Liver (tissue), 9 donors: ENCODE results near the gene UVSSA. TPM values are rescaled to one million over a fixed set of nuclear protein-coding genes. Genes with fewer than 3 reads are reported as not detected.

ENCODE experiments used
- DNase-seq: peaks from one replicate; pipeline ENCODE4 v3.0.0-alpha.2; 2017; ENCODE audit warnings: low spot score
- H3K27ac ChIP-seq, 2 donors: one replicate each; pipeline ENCODE4 v1.7.0; 2013; ENCODE audit warnings: inconsistent platforms in 2 of 2, low read length in 2 of 2, control low read depth in 1 of 2, low read depth in 1 of 2, mild to moderate bottlenecking in 1 of 2
- H3K27me3 ChIP-seq, 4 donors: one replicate each; pipeline versions ENCODE4 v1.6.1 to v1.7.0; 2013; ENCODE audit warnings: low read length in 3 of 4, inconsistent platforms in 1 of 4, mild to moderate bottlenecking in 1 of 4, moderate library complexity in 1 of 4; ENCODE audit not compliant: control insufficient read depth in 4 of 4, insufficient read depth in 4 of 4
- H3K36me3 ChIP-seq, 4 donors: one replicate each; pipeline versions ENCODE4 v1.6.1 to v1.7.0; 2013; ENCODE audit warnings: low read length in 3 of 4, mild to moderate bottlenecking in 3 of 4, low read depth in 1 of 4, moderate library complexity in 1 of 4; ENCODE audit not compliant: control insufficient read depth in 4 of 4, insufficient read depth in 3 of 4
- H3K4me1 ChIP-seq, 4 donors: one replicate each; pipeline versions ENCODE4 v1.6.1 to v1.7.0; 2013; ENCODE audit warnings: low read length in 3 of 4, mild to moderate bottlenecking in 3 of 4, moderate library complexity in 1 of 4; ENCODE audit not compliant: control insufficient read depth in 4 of 4, insufficient read depth in 4 of 4
- H3K4me3 ChIP-seq, 3 donors: one replicate each; pipeline versions ENCODE4 v1.6.1 to v1.7.0; 2013; ENCODE audit warnings: low read length in 3 of 3, control low read depth in 1 of 3, low read depth in 1 of 3, mild to moderate bottlenecking in 1 of 3
- H3K9ac ChIP-seq, 2 donors: one replicate each; pipeline ENCODE4 v1.7.0; 2013; ENCODE audit warnings: low read length in 2 of 2, mild to moderate bottlenecking in 2 of 2, moderate library complexity in 2 of 2, control low read depth in 1 of 2, low read depth in 1 of 2
- H3K9me3 ChIP-seq, 4 donors: one replicate each; pipeline versions ENCODE4 v1.6.1 to v1.7.0; 2013; ENCODE audit warnings: low read length in 3 of 4; ENCODE audit not compliant: control insufficient read depth in 4 of 4
- EGR1 ChIP-seq, 2 donors: IDR thresholded peaks; 2 replicates each; pipeline ENCODE4 v1.6.1; 2016 to 2018; ENCODE audit warnings: antibody characterized with exemption in 2 of 2, low read depth in 2 of 2
- FOXA1 ChIP-seq: IDR thresholded peaks from 2 replicates; pipeline ENCODE4 v1.6.1; 2016; ENCODE audit warnings: antibody characterized with exemption
- FOXA2 ChIP-seq: IDR thresholded peaks from 2 replicates; pipeline ENCODE4 v1.6.1; 2016; ENCODE audit warnings: antibody characterized with exemption
- GABPA ChIP-seq, 2 donors: IDR thresholded peaks in 1 of 2; conservative IDR thresholded peaks in 1 of 2; 2 replicates each; pipeline ENCODE4 v1.6.1; 2016; ENCODE audit warnings: antibody characterized with exemption in 2 of 2, mild to moderate bottlenecking in 1 of 2, moderate library complexity in 1 of 2
- HNF4A ChIP-seq, 2 donors: conservative IDR thresholded peaks; 2 replicates each; pipeline ENCODE4 v1.6.1; 2016; ENCODE audit warnings: antibody characterized with exemption in 2 of 2, mild to moderate bottlenecking in 2 of 2
- HNF4G ChIP-seq: IDR thresholded peaks from 2 replicates; pipeline ENCODE4 v1.6.1; 2016; ENCODE audit warnings: antibody characterized with exemption
- JUND ChIP-seq, 2 donors: IDR thresholded peaks; 2 replicates each; pipeline ENCODE4 v1.6.1; 2016; ENCODE audit warnings: antibody characterized with exemption in 2 of 2
- NR2F2 ChIP-seq: IDR thresholded peaks from 2 replicates; pipeline ENCODE4 v1.6.1; 2016; ENCODE audit warnings: antibody characterized with exemption
- RAD21 ChIP-seq, 2 donors: IDR thresholded peaks; 2 replicates each; pipeline ENCODE4 v1.6.1; 2016; ENCODE audit warnings: antibody characterized with exemption in 2 of 2, mild to moderate bottlenecking in 2 of 2
- SP1 ChIP-seq: IDR thresholded peaks from 2 replicates; pipeline ENCODE4 v1.6.1; 2018; ENCODE audit warnings: antibody characterized with exemption, mild to moderate bottlenecking
- TAF1 ChIP-seq: conservative IDR thresholded peaks from 2 replicates; pipeline ENCODE4 v1.6.1; 2016; ENCODE audit warnings: antibody characterized with exemption, mild to moderate bottlenecking
- YY1 ChIP-seq: IDR thresholded peaks from 2 replicates; pipeline ENCODE4 v1.6.1; 2016; ENCODE audit warnings: antibody characterized with exemption, mild to moderate bottlenecking
- WGBS: extraction: QIAGEN DNeasy Blood & Tissue Kit; methylation state at CpG from one replicate; pipeline ENCODE4 v1.1.7; 2013; 5-methylcytosine and 5-hydroxymethylcytosine counted together
- polyA plus RNA-seq, 2 donors: library from polyadenylated mRNA; stranded (reverse) in 1 of 2; unstranded in 1 of 2; fragments of 200-250 nt in 1 of 2; fragments of >200 nt in 1 of 2; fragmentation: Nextera tagmentation in 1 of 2; extraction: Ambion mirVana in 1 of 2; gene quantifications; one replicate each; pipeline versions ENCODE4 v1.2.1 to v1.2.3, GENCODE V29; 2013 to 2015
- total RNA-seq, 2 donors: library from RNA; depleted of rRNA; stranded (reverse); fragments of >200 nt; gene quantifications; one replicate each; pipeline ENCODE4 v1.2.3, GENCODE V29; 2014
- TF ChIP-seq, protein P1 (sequence below): fragments of 150-350 bp; IDR thresholded peaks from 2 replicates; pipeline ENCODE4 v1.5.1; 2017; ENCODE audit warnings: improper control_type of control experiment, low read depth, low read length; ENCODE audit not compliant: missing input control
- TF ChIP-seq, protein P2 (sequence below): IDR thresholded peaks from 2 replicates; pipeline ENCODE4 v1.6.1; 2016; ENCODE audit warnings: antibody characterized with exemption
- TF ChIP-seq, protein P3 (sequence below): IDR thresholded peaks from 2 replicates; pipeline ENCODE4 v1.6.1; 2016; ENCODE audit warnings: antibody characterized with exemption
- TF ChIP-seq, protein P4 (sequence below): IDR thresholded peaks from 2 replicates; pipeline ENCODE4 v1.6.1; 2016; ENCODE audit warnings: antibody characterized with exemption, mild to moderate bottlenecking
- TF ChIP-seq, protein P5 (sequence below): IDR thresholded peaks from 2 replicates; pipeline ENCODE4 v1.6.1; 2016; ENCODE audit warnings: antibody characterized with exemption
- donor health status: healthy.
- donor health status: healthy.
- donor health status: healthy.
- donor health status: healthy.
- donor health status: healthy.

UVSSA gene
- total and polyA plus RNA-seq, 4 donors, result 2.2 to 18.3 (median 3.6) TPM

DNA sequence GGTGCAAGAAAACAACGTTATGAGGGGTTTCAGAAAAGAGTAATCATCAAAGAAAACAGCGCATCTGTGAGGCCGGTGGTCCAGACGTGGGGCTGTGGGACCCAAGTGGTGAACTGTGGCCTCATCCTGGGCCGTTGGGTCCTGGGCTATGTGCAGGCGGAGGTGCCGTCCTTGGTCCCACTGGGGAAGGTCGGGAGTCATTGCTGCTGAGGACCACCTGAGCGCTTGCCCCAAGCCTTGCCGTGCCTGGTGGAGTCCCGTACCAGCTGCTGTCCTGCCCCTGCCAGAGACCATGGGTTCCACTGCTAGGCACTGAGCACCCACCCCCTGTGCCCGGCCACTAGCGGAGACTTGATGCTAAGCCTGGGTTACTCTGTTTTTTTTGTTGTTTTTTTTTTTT is 25.5 kb upstream of the UVSSA start:
- no peak for TF ChIP-seq HNF4G
- no peak for TF ChIP-seq YY1
- TF ChIP-seq GABPA (IDR thresholded peaks at IDR 0.05 in 1 of 2, conservative IDR thresholded peaks at IDR 0.05 in 1 of 2), result no peak
- TF ChIP-seq, protein P1, sequence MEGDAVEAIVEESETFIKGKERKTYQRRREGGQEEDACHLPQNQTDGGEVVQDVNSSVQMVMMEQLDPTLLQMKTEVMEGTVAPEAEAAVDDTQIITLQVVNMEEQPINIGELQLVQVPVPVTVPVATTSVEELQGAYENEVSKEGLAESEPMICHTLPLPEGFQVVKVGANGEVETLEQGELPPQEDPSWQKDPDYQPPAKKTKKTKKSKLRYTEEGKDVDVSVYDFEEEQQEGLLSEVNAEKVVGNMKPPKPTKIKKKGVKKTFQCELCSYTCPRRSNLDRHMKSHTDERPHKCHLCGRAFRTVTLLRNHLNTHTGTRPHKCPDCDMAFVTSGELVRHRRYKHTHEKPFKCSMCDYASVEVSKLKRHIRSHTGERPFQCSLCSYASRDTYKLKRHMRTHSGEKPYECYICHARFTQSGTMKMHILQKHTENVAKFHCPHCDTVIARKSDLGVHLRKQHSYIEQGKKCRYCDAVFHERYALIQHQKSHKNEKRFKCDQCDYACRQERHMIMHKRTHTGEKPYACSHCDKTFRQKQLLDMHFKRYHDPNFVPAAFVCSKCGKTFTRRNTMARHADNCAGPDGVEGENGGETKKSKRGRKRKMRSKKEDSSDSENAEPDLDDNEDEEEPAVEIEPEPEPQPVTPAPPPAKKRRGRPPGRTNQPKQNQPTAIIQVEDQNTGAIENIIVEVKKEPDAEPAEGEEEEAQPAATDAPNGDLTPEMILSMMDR, result no peak
- TF ChIP-seq HNF4A (conservative IDR thresholded peaks at IDR 0.05), result no peak
- TF ChIP-seq JUND (IDR thresholded peaks at IDR 0.05), result no peak
- no peak for TF ChIP-seq FOXA1
- no peak for TF ChIP-seq NR2F2
- TF ChIP-seq EGR1 (IDR thresholded peaks at IDR 0.05; ENCODE audit: low read depth in 2 of 2), result no peak
- TF ChIP-seq, protein P2, sequence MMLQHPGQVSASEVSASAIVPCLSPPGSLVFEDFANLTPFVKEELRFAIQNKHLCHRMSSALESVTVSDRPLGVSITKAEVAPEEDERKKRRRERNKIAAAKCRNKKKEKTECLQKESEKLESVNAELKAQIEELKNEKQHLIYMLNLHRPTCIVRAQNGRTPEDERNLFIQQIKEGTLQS, result no peak
- TF ChIP-seq SP1, result no peak
- TF ChIP-seq, protein P3, sequence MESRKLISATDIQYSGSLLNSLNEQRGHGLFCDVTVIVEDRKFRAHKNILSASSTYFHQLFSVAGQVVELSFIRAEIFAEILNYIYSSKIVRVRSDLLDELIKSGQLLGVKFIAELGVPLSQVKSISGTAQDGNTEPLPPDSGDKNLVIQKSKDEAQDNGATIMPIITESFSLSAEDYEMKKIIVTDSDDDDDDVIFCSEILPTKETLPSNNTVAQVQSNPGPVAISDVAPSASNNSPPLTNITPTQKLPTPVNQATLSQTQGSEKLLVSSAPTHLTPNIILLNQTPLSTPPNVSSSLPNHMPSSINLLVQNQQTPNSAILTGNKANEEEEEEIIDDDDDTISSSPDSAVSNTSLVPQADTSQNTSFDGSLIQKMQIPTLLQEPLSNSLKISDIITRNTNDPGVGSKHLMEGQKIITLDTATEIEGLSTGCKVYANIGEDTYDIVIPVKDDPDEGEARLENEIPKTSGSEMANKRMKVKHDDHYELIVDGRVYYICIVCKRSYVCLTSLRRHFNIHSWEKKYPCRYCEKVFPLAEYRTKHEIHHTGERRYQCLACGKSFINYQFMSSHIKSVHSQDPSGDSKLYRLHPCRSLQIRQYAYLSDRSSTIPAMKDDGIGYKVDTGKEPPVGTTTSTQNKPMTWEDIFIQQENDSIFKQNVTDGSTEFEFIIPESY, result no peak
- no peak for TF ChIP-seq FOXA2
- no peak for TF ChIP-seq TAF1
- TF ChIP-seq, protein P4, sequence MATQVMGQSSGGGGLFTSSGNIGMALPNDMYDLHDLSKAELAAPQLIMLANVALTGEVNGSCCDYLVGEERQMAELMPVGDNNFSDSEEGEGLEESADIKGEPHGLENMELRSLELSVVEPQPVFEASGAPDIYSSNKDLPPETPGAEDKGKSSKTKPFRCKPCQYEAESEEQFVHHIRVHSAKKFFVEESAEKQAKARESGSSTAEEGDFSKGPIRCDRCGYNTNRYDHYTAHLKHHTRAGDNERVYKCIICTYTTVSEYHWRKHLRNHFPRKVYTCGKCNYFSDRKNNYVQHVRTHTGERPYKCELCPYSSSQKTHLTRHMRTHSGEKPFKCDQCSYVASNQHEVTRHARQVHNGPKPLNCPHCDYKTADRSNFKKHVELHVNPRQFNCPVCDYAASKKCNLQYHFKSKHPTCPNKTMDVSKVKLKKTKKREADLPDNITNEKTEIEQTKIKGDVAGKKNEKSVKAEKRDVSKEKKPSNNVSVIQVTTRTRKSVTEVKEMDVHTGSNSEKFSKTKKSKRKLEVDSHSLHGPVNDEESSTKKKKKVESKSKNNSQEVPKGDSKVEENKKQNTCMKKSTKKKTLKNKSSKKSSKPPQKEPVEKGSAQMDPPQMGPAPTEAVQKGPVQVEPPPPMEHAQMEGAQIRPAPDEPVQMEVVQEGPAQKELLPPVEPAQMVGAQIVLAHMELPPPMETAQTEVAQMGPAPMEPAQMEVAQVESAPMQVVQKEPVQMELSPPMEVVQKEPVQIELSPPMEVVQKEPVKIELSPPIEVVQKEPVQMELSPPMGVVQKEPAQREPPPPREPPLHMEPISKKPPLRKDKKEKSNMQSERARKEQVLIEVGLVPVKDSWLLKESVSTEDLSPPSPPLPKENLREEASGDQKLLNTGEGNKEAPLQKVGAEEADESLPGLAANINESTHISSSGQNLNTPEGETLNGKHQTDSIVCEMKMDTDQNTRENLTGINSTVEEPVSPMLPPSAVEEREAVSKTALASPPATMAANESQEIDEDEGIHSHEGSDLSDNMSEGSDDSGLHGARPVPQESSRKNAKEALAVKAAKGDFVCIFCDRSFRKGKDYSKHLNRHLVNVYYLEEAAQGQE, result no peak
- TF ChIP-seq RAD21 (IDR thresholded peaks at IDR 0.05), result no peak
- TF ChIP-seq, protein P5, sequence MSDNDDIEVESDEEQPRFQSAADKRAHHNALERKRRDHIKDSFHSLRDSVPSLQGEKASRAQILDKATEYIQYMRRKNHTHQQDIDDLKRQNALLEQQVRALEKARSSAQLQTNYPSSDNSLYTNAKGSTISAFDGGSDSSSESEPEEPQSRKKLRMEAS, result no peak
- Histone ChIP-seq H3K27me3 (no peaks in the 10 kb centered on the region), H3K27ac (no peak overlapping the region), H3K9me3 (no peaks in the 10 kb centered on the region), H3K36me3 (peaks cover 3 to 48% (median 19%) of the 10 kb centered on the region in 4 donors), H3K4me3 (no peak overlapping the region), H3K9ac (no peak overlapping the region), H3K4me1 (no peaks in the 10 kb centered on the region)
- no peak for DNase-seq
- 97% methylated on average over 13 of the region's 13 CpGs for WGBS
